Stimulated activated CD4-positive, alpha-beta T cell treated with anti-CD3 and anti-CD28 coated beads, Interleukin-1b, Interleukin-23, amount 100 ng/mL, for 24 hours (primary cell): ENCODE results near the gene SSU72.
A peak's percentile ranks its signal among the peaks of the same experiment; 100 is the strongest.
"Not testable (repeated sequence)": the region's sequence is repeated elsewhere in the genome, so short reads cannot be mapped to it uniquely, and the experiment has no call there.

Experiments
- DNase-seq, 4 experiments: peaks; one replicate each; pipeline ENCODE4 v3.0.0-alpha.2; 2020; ENCODE audit warnings: low read depth in 4 of 4, low spot score in 1 of 4

The SSU72 gene

GRCh38 chr1:1596493-1597274 lies 22.0 kb upstream of the SSU72 start:
- DNase-seq = no peak

- DNase-seq = not testable (repeated sequence)
These were observed 20.7 kb upstream of the SSU72 start for GRCh38 chr1:1595341-1595740.

DNA sequence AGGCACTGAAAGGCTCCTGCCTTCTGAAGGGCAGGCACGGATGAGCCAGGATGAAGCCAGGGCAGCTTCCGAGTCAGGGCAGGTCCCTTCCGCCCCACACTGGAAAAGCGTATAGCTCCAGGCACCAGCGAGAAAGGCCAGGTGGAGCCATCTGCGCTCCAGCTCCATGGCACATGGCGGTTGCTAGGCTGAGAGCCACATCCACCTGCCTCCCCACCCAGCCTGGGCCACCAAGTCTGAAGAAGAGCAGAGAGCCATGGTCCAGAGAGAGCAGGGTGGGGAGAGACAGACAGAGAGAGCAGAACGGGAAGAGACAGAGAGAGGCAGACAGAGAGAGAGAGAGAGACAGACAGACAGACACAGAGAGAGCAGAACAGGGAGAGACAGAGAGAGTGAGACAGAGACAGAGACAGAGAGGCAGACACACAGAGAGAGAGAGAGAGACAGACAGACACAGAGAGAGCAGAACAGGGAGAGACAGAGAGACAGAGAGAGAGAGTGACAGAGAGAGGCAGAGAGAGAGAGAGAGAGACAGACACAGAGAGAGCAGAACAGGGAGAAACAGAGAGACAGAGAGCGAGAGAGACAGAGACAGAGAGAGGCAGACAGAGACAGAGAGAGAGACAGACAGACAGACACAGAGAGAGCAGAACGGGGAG lies 20.1 kb upstream of the SSU72 start:
- no peak for DNase-seq

DNA sequence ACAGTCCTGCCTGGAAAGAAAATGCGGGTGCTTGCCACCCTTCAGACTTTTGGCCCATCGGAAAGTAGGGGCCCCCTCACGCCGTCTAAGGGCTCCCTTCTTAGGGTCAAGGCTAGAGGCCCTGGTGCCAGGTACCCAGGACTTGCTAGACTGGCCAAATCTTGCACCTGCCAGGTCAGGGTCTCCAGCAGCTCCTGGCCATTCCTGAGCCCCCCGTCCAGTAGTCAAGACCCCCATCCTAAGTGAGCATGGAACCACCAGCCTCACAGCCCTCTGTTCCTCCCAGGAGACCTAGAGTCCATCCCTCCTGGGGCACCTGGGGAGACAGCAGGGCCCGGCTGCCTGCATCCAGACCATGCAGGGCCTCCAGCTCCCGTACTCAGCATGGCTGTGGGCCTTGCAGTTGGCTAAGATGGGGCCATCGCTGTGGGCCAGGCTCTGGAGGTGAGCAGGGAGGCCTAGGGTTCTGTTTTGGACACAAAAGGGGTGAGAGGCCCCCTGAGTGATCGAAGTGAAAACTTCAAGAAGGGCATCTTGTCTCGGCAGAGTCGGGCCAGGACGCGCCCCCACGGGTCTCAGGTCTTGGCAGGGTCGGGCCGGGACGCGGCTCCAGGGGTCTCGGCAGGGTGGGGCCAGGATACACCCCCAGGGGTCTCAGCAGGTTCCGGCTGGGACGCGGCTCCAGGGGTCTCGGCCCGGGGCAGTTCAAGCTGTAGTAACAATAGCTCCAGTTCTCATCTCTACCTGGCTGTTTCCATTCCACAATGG lies 19.4 kb upstream of the SSU72 start:
- no peak for DNase-seq

GRCh38 chr1:1591452-1591851 lies 16.8 kb upstream of the SSU72 start:
- no peak for DNase-seq

- no peak for DNase-seq
These were observed 8.8 kb upstream of the SSU72 start for GRCh38 chr1:1583347-1584010.

DNA sequence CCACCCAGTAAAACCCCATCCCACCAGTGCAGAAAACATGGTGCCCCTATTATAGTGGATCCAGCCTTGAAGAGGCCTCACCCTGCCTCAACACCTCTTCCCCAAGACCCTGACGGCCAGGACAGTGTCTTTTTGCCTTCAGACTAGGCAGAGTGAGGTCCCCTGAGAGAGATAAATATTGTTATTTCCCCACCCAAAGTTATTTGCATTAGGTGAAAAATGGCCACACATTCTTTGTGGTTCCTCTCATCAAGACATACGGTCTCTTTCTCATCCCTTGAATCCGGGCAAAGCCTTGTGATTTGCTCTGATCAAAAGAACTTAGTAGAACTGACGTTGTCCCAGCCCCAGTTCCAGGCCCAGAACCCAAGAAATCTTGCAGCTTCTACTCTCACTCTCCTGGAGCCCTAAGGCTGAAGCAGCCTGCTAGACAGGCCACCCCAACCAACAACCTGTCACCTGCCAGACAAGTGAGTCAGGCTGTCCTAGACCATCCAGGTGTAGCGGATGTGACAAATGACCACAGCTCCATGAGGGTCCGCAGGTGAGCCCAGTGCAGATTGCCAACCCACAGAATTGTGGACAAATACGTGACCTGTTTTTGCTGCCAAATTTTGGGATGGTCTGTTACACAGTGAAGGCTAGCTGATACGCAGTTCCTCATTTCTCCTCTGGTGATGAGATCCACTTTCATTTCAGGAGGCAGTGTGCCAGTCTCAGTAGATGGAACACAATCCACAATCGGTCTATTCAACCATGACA lies 8.1 kb upstream of the SSU72 start:
- DNase-seq = no peak

DNA sequence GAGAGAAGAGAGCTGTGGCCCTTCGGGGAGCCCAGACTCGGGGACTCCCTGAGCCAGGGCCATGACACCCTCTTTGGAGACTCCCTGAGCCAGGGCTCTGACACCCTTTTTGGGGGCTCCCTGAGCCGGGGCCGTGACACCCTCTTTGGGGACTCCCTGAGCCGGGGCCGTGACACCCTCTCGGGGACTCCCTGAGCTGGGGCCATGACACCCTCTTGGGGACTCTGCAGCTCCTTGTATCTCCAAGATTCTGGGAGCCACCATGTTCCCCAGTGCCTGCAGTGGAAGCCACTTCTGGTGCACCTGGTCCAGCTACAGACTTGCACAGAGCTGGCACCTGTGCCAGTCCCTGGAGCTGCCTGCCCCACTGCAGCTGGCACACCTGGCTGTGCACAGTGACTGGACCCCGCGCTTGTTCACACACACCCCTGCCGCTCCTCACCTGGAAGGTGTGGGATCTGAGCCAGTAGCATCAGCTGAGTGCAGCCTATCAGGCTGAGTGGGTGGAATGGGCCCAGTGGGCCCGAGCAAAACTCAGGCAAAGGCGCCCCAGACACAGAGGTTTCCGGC lies 3.8 kb upstream of the SSU72 start:
- DNase-seq = no peak

GRCh38 chr1:1577367-1578011 lies 2.8 kb upstream of the SSU72 start:
- no peak for DNase-seq

- DNase-seq = peak; percentile 33 to 54 (median 52)
These were observed 581 bp downstream of the SSU72 start for GRCh38 chr1:1573843-1574720.

GRCh38 chr1:1569341-1569740 lies 5.3 kb downstream of the SSU72 start:
- DNase-seq = no peak

GRCh38 chr1:1567891-1568291 lies 6.8 kb downstream of the SSU72 start:
- no peak for DNase-seq

GRCh38 chr1:1567152-1567875 lies 7.3 kb downstream of the SSU72 start:
- no peak for DNase-seq

DNA sequence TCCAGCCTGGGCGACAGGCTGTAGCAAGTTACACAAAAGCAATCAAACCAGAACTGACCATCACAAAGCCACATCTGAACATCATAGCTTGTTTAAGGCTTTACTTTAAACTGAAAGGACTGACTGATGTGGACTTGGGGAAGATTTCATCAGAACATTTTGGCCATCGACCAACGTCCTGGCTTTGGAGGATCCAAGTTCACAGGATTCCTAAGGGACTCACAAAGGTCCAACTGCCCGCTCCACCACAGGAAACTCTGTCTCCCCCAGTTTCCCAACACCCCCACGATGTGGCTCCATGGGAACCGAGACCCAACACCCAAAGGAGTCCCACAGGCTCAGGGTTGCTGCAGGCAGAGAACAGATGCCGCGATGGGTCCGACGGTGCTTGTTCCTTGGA lies 9.3 kb downstream of the SSU72 start:
- no peak for DNase-seq

- no peak for DNase-seq
These were observed 10.4 kb downstream of the SSU72 start for GRCh38 chr1:1564268-1564667.

DNA sequence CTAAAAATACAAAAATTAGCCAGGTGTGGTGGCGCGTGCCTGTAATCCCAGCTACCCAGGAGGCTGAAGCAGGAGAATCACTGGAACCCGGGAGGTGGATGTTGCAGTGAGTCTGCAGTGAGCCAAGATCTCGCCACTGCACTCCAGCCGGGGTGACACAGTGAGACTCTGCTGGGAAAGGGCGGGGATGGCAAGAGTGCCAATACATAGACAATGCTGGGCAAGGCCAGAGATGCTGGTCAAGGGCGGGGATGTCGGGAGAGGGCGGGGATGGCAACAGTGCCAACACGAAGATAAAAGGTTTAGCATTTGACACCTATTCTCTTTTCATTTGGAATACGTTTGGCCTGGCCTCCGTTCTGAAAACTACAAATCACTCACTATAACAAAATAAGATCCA lies 11.0 kb downstream of the SSU72 start:
- no peak for DNase-seq

GRCh38 chr1:1562556-1563195 lies 12.0 kb downstream of the SSU72 start:
- DNase-seq = no peak
